HepG2 (cell line): ENCODE measurements around the gene TPPP2. TPM values are rescaled to one million over a fixed set of nuclear protein-coding genes. Genes with fewer than 3 reads are reported as not detected.
A peak's percentile ranks its signal among the peaks of the same experiment; 100 is the strongest.

Experiments used
- BRF2 ChIP-seq: sonication (generic); formaldehyde crosslinking; IDR thresholded peaks from 2 replicates; pipeline ENCODE4 v1.8.1; 2022; ENCODE audit warnings: mild to moderate bottlenecking, missing genetic modification reagents
- DMTF1 ChIP-seq: sonication (generic); formaldehyde crosslinking; IDR thresholded peaks from 2 replicates; pipeline ENCODE4 v1.4.0; 2020; ENCODE audit warnings: mild to moderate bottlenecking, missing genetic modification reagents
- EEA1 ChIP-seq: sonication (generic); formaldehyde crosslinking; IDR thresholded peaks from 2 replicates; pipeline ENCODE4 v1.5.1; 2020; ENCODE audit warnings: mild to moderate bottlenecking, missing genetic modification reagents, borderline replicate concordance
- FOXO4 ChIP-seq: sonication (generic); formaldehyde crosslinking; conservative IDR thresholded peaks from 2 replicates; pipeline ENCODE4 v1.8.1; 2023; ENCODE audit warnings: missing genetic modification reagents
- KDM4B ChIP-seq: sonication (generic); formaldehyde crosslinking; IDR thresholded peaks from 2 replicates; pipeline ENCODE4 v1.4.0; 2020; ENCODE audit warnings: missing genetic modification reagents
- MAFF ChIP-seq: IDR thresholded peaks from 2 replicates; pipeline ENCODE4 v1.6.1; 2011; ENCODE audit warnings: low read depth, low read length, improper control_type of control experiment
- MAFG ChIP-seq: sonication (generic); formaldehyde crosslinking; IDR thresholded peaks from 2 replicates; pipeline ENCODE4 v1.5.1; 2020; ENCODE audit warnings: mild to moderate bottlenecking, missing genetic modification reagents
- POLR2AphosphoS5 ChIP-seq: IDR thresholded peaks from 2 replicates; pipeline ENCODE4 v1.6.1; 2012; ENCODE audit warnings: low read depth, low read length
- PTBP1 ChIP-seq: fragments of 200-400 bp; formaldehyde crosslinking; IDR thresholded peaks from 2 replicates; pipeline ENCODE4 v1.6.1; 2018; ENCODE audit warnings: low read length, low read depth; ENCODE audit not compliant: poor library complexity, severe bottlenecking
- SUZ12 ChIP-seq: fragments of 150-350 bp; IDR thresholded peaks from 2 replicates; pipeline ENCODE4 v1.6.1; 2014; ENCODE audit warnings: low read depth, low read length
- TBL1XR1 ChIP-seq: fragments of 150-350 bp; IDR thresholded peaks from 2 replicates; pipeline ENCODE4 v1.6.1; 2014; ENCODE audit warnings: borderline replicate concordance, low read length; ENCODE audit not compliant: partially characterized antibody
- TMF1 ChIP-seq: sonication (generic); formaldehyde crosslinking; IDR thresholded peaks from 2 replicates; pipeline ENCODE4 v1.8.1; 2022; ENCODE audit warnings: low read depth, missing genetic modification reagents
- U2AF1 ChIP-seq: fragments of 200-400 bp; formaldehyde crosslinking; optimal IDR thresholded peaks from 2 replicates; pipeline ENCODE3; 2017; ENCODE audit warnings: mild to moderate bottlenecking, low read depth, low read length
- XRCC5 ChIP-seq: fragments of 200-400 bp; formaldehyde crosslinking; optimal IDR thresholded peaks from 2 replicates; pipeline ENCODE3; 2017; ENCODE audit warnings: mild to moderate bottlenecking, low read length
- ZBTB21 ChIP-seq: sonication (generic); formaldehyde crosslinking; IDR thresholded peaks from 2 replicates; pipeline ENCODE4 v1.4.0; 2020; ENCODE audit warnings: missing genetic modification reagents
- ZNF333 ChIP-seq: sonication (generic); formaldehyde crosslinking; IDR thresholded peaks from 2 replicates; pipeline ENCODE4 v1.4.0; 2020; ENCODE audit warnings: mild to moderate bottlenecking, missing genetic modification reagents, borderline replicate concordance
- polyA plus RNA-seq, 8 experiments: library from polyadenylated mRNA; depleted of rRNA in 3 of 8; stranded (reverse) in 7 of 8; unstranded in 1 of 8; fragments of >200 nt; fragmentation: Illumina TruSeq in 4 of 8; extraction: Trizol in 4 of 8; gene quantifications; 2 replicates each; pipeline versions ENCODE4 v1.2.1 to v1.2.3, GENCODE V29; 2011 to 2016; ENCODE audit warnings: low read depth in 4 of 8, missing spikeins in 1 of 8, mixed read lengths in 1 of 8; ENCODE audit not compliant: insufficient read depth in 1 of 8
- total RNA-seq, 5 experiments: library from RNA; depleted of rRNA; stranded (reverse); fragments of >200 nt; fragmentation: Illumina TruSeq; extraction: Trizol; gene quantifications; 2 replicates each; pipeline ENCODE4 v1.2.3, GENCODE V29; 2016; ENCODE audit warnings: low read depth in 1 of 5
- TF ChIP-seq, protein P1 (sequence below), 2 experiments: sonication (generic) in 1 of 2; formaldehyde crosslinking in 1 of 2; IDR thresholded peaks; 2 replicates each; pipeline versions ENCODE4 v1.6.1 to v1.9.0; 2014 to 2022; ENCODE audit warnings: antibody characterized with exemption in 1 of 2, borderline replicate concordance in 1 of 2, inconsistent platforms in 1 of 2, low read depth in 1 of 2, missing genetic modification reagents in 1 of 2
- TF ChIP-seq, protein P2 (sequence below): sonication (generic); formaldehyde crosslinking; IDR thresholded peaks from 2 replicates; pipeline ENCODE4 v1.4.0; 2020; ENCODE audit warnings: missing genetic modification reagents

Gene TPPP2
- total and polyA plus RNA-seq, 2 of the 13 experiments (the other 11 are each of a cell fraction or from before 2014, with no cell fraction given) = 0.58 to 4.2 TPM

DNA sequence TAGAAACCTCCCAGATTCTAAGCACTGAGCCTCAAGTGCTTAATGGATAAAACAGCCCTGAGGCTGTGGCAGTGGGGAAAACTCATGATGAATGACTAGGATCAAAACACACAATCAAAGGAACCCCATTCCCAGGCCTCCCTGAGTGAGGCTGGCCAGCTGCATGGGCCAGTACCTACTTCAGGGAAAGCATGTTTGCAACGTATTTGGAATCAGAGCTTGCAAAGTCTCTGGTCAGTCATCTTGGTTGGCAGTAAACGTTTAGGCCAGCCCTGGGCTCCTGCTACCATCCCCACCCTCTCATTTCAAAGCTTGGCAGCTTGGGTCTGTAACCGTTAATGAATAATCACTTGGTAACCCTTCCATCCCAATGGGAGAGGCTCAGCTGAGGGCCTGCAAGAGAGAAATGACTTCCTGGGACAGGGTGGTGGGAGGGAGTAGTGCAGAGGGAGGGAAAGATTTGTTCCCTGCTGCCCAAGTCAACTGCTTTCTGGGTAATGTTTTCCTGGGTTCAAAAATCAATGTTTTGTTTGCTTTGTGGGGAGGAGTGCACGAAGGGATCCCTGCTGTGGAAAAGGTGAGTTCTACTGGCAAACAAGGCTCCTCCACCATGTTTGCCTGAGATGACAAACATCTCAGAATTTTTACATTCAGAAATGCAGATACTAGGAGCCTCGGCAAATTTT, 25.6 kb downstream of the TPPP2 start (continued):
- TF ChIP-seq TBL1XR1 (peak; percentile 59), PTBP1 (no peak), XRCC5 (peak; percentile 91), ZNF333 (CRISPR knock-in tag) (no peak), MAFG (no peak), BRF2 (CRISPR knock-in tag) (peak; percentile 59; the same call in 1 of the 2 replicates), ZBTB21 (CRISPR knock-in tag) (no peak), EEA1 (CRISPR knock-in tag) (no peak), KDM4B (CRISPR knock-in tag) (no peak; the same call in 1 of the 2 replicates), TMF1 (CRISPR knock-in tag) (no peak), SUZ12 (no peak), MAFF (no peak), FOXO4 (no peak), POLR2AphosphoS5 (peak; percentile 92), U2AF1 (no peak), DMTF1 (CRISPR knock-in tag) (0 out of 2 replicates have a peak, but pooled peaks have one; percentile 51)
- TF ChIP-seq, protein P1, sequence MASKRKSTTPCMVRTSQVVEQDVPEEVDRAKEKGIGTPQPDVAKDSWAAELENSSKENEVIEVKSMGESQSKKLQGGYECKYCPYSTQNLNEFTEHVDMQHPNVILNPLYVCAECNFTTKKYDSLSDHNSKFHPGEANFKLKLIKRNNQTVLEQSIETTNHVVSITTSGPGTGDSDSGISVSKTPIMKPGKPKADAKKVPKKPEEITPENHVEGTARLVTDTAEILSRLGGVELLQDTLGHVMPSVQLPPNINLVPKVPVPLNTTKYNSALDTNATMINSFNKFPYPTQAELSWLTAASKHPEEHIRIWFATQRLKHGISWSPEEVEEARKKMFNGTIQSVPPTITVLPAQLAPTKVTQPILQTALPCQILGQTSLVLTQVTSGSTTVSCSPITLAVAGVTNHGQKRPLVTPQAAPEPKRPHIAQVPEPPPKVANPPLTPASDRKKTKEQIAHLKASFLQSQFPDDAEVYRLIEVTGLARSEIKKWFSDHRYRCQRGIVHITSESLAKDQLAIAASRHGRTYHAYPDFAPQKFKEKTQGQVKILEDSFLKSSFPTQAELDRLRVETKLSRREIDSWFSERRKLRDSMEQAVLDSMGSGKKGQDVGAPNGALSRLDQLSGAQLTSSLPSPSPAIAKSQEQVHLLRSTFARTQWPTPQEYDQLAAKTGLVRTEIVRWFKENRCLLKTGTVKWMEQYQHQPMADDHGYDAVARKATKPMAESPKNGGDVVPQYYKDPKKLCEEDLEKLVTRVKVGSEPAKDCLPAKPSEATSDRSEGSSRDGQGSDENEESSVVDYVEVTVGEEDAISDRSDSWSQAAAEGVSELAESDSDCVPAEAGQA (IDR thresholded peaks at IDR 0.05; ENCODE audit: low read depth) = peak; percentile 71; the same call in 1 of the 2 replicates
- TF ChIP-seq, protein P1 (CRISPR knock-in tag; IDR thresholded peaks at IDR 0.05; ENCODE audit: borderline replicate concordance) = no peak
- TF ChIP-seq, protein P2, sequence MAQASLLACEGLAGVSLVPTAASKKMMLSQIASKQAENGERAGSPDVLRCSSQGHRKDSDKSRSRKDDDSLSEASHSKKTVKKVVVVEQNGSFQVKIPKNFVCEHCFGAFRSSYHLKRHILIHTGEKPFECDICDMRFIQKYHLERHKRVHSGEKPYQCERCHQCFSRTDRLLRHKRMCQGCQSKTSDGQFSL (CRISPR knock-in tag) = peak; percentile 63; the same call in 1 of the 2 replicates
